HG03442 (cell line): ENCODE results near the gene BARX1.

Experiments
- ATAC-seq: cut with Tn5 transposase; IDR thresholded peaks from one replicate; pipeline ENCODE4 v1.9.1; 2021; ENCODE audit warnings: mild to moderate bottlenecking, moderate library complexity; ENCODE audit not compliant: unreplicated experiment

Gene BARX1

GRCh38 chr9:93902780-93903655, 52.1 kb downstream of the BARX1 start:
- ATAC-seq: no peak

GRCh38 chr9:93902051-93902779, 52.9 kb downstream of the BARX1 start:
- ATAC-seq: no peak
